Measurements from ENCODE around the gene ZNF700.
A peak's percentile ranks its signal among the peaks of the same experiment; 100 is the strongest.
"Not testable (repeated sequence)": the region's sequence is repeated elsewhere in the genome, so short reads cannot be mapped to it uniquely, and the experiment has no call there.

The ZNF700 gene

GRCh38 chr19:11887611-11888531 is 37.0 kb upstream of the ZNF700 start, which contains the start of gene ZNF69:
ZNF69 (plus strand) TSS chr19:11887782; CDS start chr19:11887924, 142 bp downstream.
- no peak for DNase-seq (ENCODE audit: low read depth)
- H3K4me3 ChIP-seq (ENCODE audit: control insufficient read depth, low read depth, low read length) = peak within 1 kb of the TSS; percentile 93
- peak; percentile 28 for TF ChIP-seq CTCF (IDR thresholded peaks at IDR 0.05; ENCODE audit: control insufficient read depth, insufficient read depth, low read depth, low read length, missing control alignments)

GRCh38 chr19:11889901-11890300 is 35.0 kb upstream of the ZNF700 start:
- not testable (repeated sequence) for DNase-seq (ENCODE audit: low read depth); H3K4me3 ChIP-seq (ENCODE audit: control insufficient read depth, low read depth, low read length)

GRCh38 chr19:11890634-11891033 is 34.3 kb upstream of the ZNF700 start:
- TF ChIP-seq CTCF (IDR thresholded peaks at IDR 0.05; ENCODE audit: control insufficient read depth, insufficient read depth, low read depth, low read length, missing control alignments) = no peak
- DNase-seq (ENCODE audit: low read depth) = no peak
- H3K4me3 ChIP-seq (ENCODE audit: control insufficient read depth, low read depth, low read length) = no peak overlapping the region

GRCh38 chr19:11894851-11895250 is 30.1 kb upstream of the ZNF700 start:
- no peak overlapping the region for H3K4me3 ChIP-seq (ENCODE audit: control insufficient read depth, low read depth, low read length)
- DNase-seq (ENCODE audit: low read depth) = no peak
- no peak for TF ChIP-seq CTCF (IDR thresholded peaks at IDR 0.05; ENCODE audit: control insufficient read depth, insufficient read depth, low read depth, low read length, missing control alignments)

GRCh38 chr19:11902228-11902627 is 22.7 kb upstream of the ZNF700 start:
- TF ChIP-seq CTCF (IDR thresholded peaks at IDR 0.05; ENCODE audit: control insufficient read depth, insufficient read depth, low read depth, low read length, missing control alignments) = no peak
- DNase-seq (ENCODE audit: low read depth) = no peak
- no peak overlapping the region for H3K4me3 ChIP-seq (ENCODE audit: control insufficient read depth, low read depth, low read length)

GRCh38 chr19:11905928-11906327 is 19.0 kb upstream of the ZNF700 start:
- no peak for DNase-seq (ENCODE audit: low read depth)
- no peak for TF ChIP-seq CTCF (IDR thresholded peaks at IDR 0.05; ENCODE audit: control insufficient read depth, insufficient read depth, low read depth, low read length, missing control alignments)
- no peak overlapping the region for H3K4me3 ChIP-seq (ENCODE audit: control insufficient read depth, low read depth, low read length)

GRCh38 chr19:11911937-11912336 is 13.0 kb upstream of the ZNF700 start:
- not testable (repeated sequence) for DNase-seq (ENCODE audit: low read depth); H3K4me3 ChIP-seq (ENCODE audit: control insufficient read depth, low read depth, low read length)

GRCh38 chr19:11914417-11915051 is 10.4 kb upstream of the ZNF700 start:
- H3K4me3 ChIP-seq (ENCODE audit: control insufficient read depth, low read depth, low read length); DNase-seq (ENCODE audit: low read depth): not testable (repeated sequence)
